ENCODE data around the gene ABCC8.

GRCh38 chr11:17500673-17501072, 24.0 kb upstream of the ABCC8 start:
- no peak for TF ChIP-seq CTCF (conservative IDR thresholded peaks at IDR 0.05)
- no peak for TF ChIP-seq EZH2 (IDR thresholded peaks at IDR 0.05; ENCODE audit: low read depth)
